ENCODE measurements around the gene CD248.

- TF ChIP-seq CTCF (IDR thresholded peaks at IDR 0.05; ENCODE audit: insufficient read depth, low read length, poor library complexity, severe bottlenecking) (no peak), EZH2phosphoT487 (conservative IDR thresholded peaks at IDR 0.05; ENCODE audit: low read length) (no peak)
These were observed 4.8 kb downstream of the CD248 start for GRCh38 chr11:66311965-66312548.
